ENCODE measurements around the gene SELENOK.

Gene SELENOK

DNA sequence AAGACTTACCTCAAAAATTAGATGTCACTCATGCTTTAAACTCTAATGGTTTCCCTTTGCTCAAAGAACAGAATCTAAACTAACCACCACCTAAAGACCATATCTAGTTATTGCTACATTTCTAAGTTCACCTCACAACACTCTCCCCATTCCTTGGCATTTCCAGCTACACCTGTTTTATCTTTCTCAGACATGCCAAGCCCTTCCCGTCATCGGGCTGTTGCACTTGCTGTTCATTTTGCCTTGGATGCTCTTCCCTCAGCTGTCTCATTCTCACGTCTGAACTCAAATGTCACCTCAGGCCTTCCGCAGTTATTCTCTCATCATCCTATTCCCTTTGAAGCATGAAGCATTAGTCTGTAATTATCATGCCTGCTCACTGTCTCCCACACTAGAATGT lies 8.7 kb downstream of the SELENOK start:
- Histone ChIP-seq H3K36me3 (ENCODE audit: insufficient read depth, low read length) (peaks cover 58% of the 10 kb centered on the region), H3K9me3 (ENCODE audit: insufficient read depth, low read depth, low read length) (no peaks in the 10 kb centered on the region), H3K27me3 (ENCODE audit: insufficient read depth, low read length) (no peaks in the 10 kb centered on the region), H3K4me3 (ENCODE audit: low read length) (no peak overlapping the region), H3K27ac (ENCODE audit: low read depth, low read length) (no peak overlapping the region), H3K9ac (ENCODE audit: low read depth, low read length) (no peak overlapping the region), H3K4me1 (ENCODE audit: insufficient read depth, low read length) (peaks cover 7% of the 10 kb centered on the region)
- WGBS = 94% methylated on average over 4 of the region's 4 CpGs

- H3K4me3 ChIP-seq (ENCODE audit: low read length) = peak within 1 kb of the TSS; percentile 88
- 2% methylated on average over 65 of the region's 65 CpGs for WGBS
- peak within 1 kb of the TSS; percentile 94 for H3K9ac ChIP-seq (ENCODE audit: low read depth, low read length)
- peaks cover 7% of the 10 kb centered on the region for H3K4me1 ChIP-seq (ENCODE audit: insufficient read depth, low read length)
- peak within 1 kb of the TSS; percentile 92 for H3K27ac ChIP-seq (ENCODE audit: low read depth, low read length)
- H3K9me3 ChIP-seq (ENCODE audit: insufficient read depth, low read depth, low read length) = no peaks in the 10 kb centered on the region
- no peaks in the 10 kb centered on the region for H3K27me3 ChIP-seq (ENCODE audit: insufficient read depth, low read length)
- H3K36me3 ChIP-seq (ENCODE audit: insufficient read depth, low read length) = peaks cover 59% of the 10 kb centered on the region
Measured at GRCh38 chr3:53881691-53882593, 9.7 kb downstream of the SELENOK start, which contains the start of gene ACTR8. ACTR8 (minus strand) TSS chr3:53882152; CDS start chr3:53882101, 51 bp downstream.

GRCh38 chr3:53880396-53881345 lies 11.0 kb downstream of the SELENOK start:
- Histone ChIP-seq H3K27ac (ENCODE audit: low read depth, low read length) (no peak overlapping the region), H3K36me3 (ENCODE audit: insufficient read depth, low read length) (peaks cover 61% of the 10 kb centered on the region), H3K4me3 (ENCODE audit: low read length) (peak overlapping the region; percentile 88), H3K9ac (ENCODE audit: low read depth, low read length) (peak overlapping the region; percentile 94), H3K27me3 (ENCODE audit: insufficient read depth, low read length) (no peaks in the 10 kb centered on the region), H3K4me1 (ENCODE audit: insufficient read depth, low read length) (peaks cover 7% of the 10 kb centered on the region), H3K9me3 (ENCODE audit: insufficient read depth, low read depth, low read length) (no peaks in the 10 kb centered on the region)
- WGBS = 81% methylated on average over 10 of the region's 10 CpGs

DNA sequence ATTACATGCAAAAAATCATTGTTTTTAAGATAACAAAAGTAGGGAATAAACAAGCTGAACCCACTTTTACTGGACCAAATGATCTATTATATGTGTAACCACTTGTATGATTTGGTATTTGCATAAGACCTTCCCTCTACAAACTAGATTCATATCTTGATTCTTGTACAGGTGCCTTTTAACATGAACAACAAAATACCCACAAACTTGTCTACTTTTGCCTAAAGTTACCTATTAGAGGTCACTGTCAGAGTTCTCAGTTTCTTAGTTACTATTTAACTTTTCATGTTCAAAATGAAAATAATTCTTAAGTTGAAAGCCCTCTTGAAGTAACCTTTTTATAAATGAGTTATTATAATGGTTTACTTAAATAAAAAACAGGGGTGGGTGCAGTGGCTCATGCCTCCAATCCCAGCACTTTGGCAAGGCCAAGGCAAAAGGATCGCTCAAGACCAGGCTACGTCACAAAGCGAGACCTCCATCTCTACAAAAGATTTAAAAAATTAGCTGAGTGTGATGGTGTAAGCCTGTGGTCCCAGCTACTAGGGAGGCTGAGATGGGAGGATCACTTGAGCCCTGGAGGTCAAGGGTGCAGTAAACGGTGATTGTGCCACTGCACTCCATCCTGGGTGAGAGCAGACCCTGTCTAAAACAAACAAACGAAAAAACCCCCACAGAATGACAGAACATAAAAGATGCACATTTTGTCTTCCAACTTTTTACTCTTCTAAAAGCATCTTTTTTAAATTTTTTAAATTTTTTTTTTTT lies 25.7 kb downstream of the SELENOK start:
- H3K9ac ChIP-seq (ENCODE audit: low read depth, low read length) = no peak overlapping the region
- H3K9me3 ChIP-seq (ENCODE audit: insufficient read depth, low read depth, low read length) = no peaks in the 10 kb centered on the region
- WGBS = 91% methylated on average over 5 of the region's 5 CpGs
- no peak overlapping the region for H3K4me3 ChIP-seq (ENCODE audit: low read length)
- no peaks in the 10 kb centered on the region for H3K4me1 ChIP-seq (ENCODE audit: insufficient read depth, low read length)
- no peaks in the 10 kb centered on the region for H3K27me3 ChIP-seq (ENCODE audit: insufficient read depth, low read length)
- H3K36me3 ChIP-seq (ENCODE audit: insufficient read depth, low read length) = peaks cover 90% of the 10 kb centered on the region
- H3K27ac ChIP-seq (ENCODE audit: low read depth, low read length) = no peak overlapping the region

DNA sequence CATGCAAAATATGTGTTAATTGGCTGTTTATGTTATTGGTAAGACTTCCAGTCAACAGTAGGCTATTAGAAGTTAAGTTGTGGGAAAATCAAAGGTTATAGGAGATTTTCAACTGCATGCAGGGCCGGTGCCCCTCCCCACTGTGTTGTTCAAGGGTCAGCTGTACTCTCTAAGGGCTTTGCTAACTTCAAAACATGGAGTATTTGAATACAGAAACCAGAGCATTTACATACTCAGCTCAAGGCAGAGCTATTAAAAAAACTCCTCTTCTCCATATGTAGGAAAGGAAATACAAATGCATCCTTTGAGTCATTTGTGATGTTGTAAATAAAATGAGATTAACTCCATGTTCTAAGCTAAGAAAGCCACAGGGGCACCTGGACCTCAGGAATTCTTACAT lies 28.5 kb downstream of the SELENOK start:
- H3K4me1 ChIP-seq (ENCODE audit: insufficient read depth, low read length) = no peaks in the 10 kb centered on the region
- peaks cover 88% of the 10 kb centered on the region for H3K36me3 ChIP-seq (ENCODE audit: insufficient read depth, low read length)
- H3K9me3 ChIP-seq (ENCODE audit: insufficient read depth, low read depth, low read length) = no peaks in the 10 kb centered on the region
- no peak overlapping the region for H3K4me3 ChIP-seq (ENCODE audit: low read length)
- H3K27me3 ChIP-seq (ENCODE audit: insufficient read depth, low read length) = no peaks in the 10 kb centered on the region
- 96% methylated on average over 1 of the region's 1 CpG for WGBS
- no peak overlapping the region for H3K9ac ChIP-seq (ENCODE audit: low read depth, low read length)
- no peak overlapping the region for H3K27ac ChIP-seq (ENCODE audit: low read depth, low read length)

- Histone ChIP-seq H3K9ac (ENCODE audit: low read depth, low read length) (no peak overlapping the region), H3K4me1 (ENCODE audit: insufficient read depth, low read length) (no peaks in the 10 kb centered on the region), H3K9me3 (ENCODE audit: insufficient read depth, low read depth, low read length) (no peaks in the 10 kb centered on the region), H3K4me3 (ENCODE audit: low read length) (no peak overlapping the region), H3K36me3 (ENCODE audit: insufficient read depth, low read length) (peaks cover 84% of the 10 kb centered on the region), H3K27ac (ENCODE audit: low read depth, low read length) (no peak overlapping the region), H3K27me3 (ENCODE audit: insufficient read depth, low read length) (no peaks in the 10 kb centered on the region)
- WGBS = 92% methylated on average over 3 of the region's 3 CpGs
Measured at GRCh38 chr3:53862241-53862640, 29.4 kb downstream of the SELENOK start.

DNA sequence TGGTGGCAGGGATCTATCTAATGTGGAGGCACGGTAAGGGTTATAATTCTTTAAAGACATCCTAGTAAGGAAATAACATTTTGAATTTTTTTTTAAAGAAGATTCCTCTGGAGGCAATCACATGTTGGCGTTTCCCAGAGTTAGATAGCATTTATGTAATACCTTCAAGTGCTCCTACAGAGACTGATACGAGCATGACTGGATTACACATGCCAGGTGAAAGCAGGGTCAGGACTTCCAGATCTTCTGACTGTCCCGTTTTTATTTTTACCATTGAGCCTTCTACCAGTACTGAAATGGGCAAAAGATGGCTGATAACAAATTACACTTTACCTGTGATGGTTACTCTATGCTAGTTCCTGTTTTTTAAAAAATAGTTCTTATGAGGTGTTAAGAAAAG lies 31.5 kb downstream of the SELENOK start:
- 95% methylated on average over 3 of the region's 4 CpGs for WGBS
- Histone ChIP-seq H3K4me3 (ENCODE audit: low read length) (no peak overlapping the region), H3K9ac (ENCODE audit: low read depth, low read length) (no peak overlapping the region), H3K4me1 (ENCODE audit: insufficient read depth, low read length) (no peaks in the 10 kb centered on the region), H3K9me3 (ENCODE audit: insufficient read depth, low read depth, low read length) (no peaks in the 10 kb centered on the region), H3K27ac (ENCODE audit: low read depth, low read length) (no peak overlapping the region), H3K27me3 (ENCODE audit: insufficient read depth, low read length) (no peaks in the 10 kb centered on the region), H3K36me3 (ENCODE audit: insufficient read depth, low read length) (peaks cover 68% of the 10 kb centered on the region)

GRCh38 chr3:53859178-53859577 lies 32.5 kb downstream of the SELENOK start:
- H3K9ac ChIP-seq (ENCODE audit: low read depth, low read length) = no peak overlapping the region
- no peaks in the 10 kb centered on the region for H3K4me1 ChIP-seq (ENCODE audit: insufficient read depth, low read length)
- H3K36me3 ChIP-seq (ENCODE audit: insufficient read depth, low read length) = peaks cover 60% of the 10 kb centered on the region
- WGBS = 92% methylated on average over 6 of the region's 6 CpGs
- H3K27me3 ChIP-seq (ENCODE audit: insufficient read depth, low read length) = no peaks in the 10 kb centered on the region
- no peak overlapping the region for H3K27ac ChIP-seq (ENCODE audit: low read depth, low read length)
- no peaks in the 10 kb centered on the region for H3K9me3 ChIP-seq (ENCODE audit: insufficient read depth, low read depth, low read length)
- no peak overlapping the region for H3K4me3 ChIP-seq (ENCODE audit: low read length)

GRCh38 chr3:53858096-53858741 lies 33.4 kb downstream of the SELENOK start:
- H3K4me3 ChIP-seq (ENCODE audit: low read length) = no peak overlapping the region
- no peaks in the 10 kb centered on the region for H3K9me3 ChIP-seq (ENCODE audit: insufficient read depth, low read depth, low read length)
- WGBS = 92% methylated on average over 7 of the region's 7 CpGs
- H3K27ac ChIP-seq (ENCODE audit: low read depth, low read length) = no peak overlapping the region
- no peaks in the 10 kb centered on the region for H3K4me1 ChIP-seq (ENCODE audit: insufficient read depth, low read length)
- no peak overlapping the region for H3K9ac ChIP-seq (ENCODE audit: low read depth, low read length)
- H3K36me3 ChIP-seq (ENCODE audit: insufficient read depth, low read length) = peaks cover 53% of the 10 kb centered on the region
- H3K27me3 ChIP-seq (ENCODE audit: insufficient read depth, low read length) = no peaks in the 10 kb centered on the region

DNA sequence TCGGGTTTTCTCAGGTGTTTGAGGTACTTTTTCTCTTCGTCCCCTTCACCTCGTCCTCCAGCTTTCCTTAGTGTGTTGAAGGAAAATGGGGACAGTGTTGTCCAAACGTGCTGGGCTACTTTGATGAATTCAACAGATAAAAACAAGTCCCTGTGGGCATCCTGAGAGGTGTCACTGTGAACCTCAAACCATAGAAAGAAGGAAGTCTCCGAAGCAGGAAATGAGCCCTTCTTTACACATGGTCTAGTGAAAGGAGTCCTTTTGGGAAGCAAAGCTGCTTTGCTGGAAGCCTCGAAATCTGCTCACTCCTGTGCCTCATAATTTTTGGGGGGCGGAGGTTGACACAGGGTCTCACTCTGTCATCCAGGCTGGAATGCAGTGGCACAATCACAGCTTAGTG lies 34.7 kb downstream of the SELENOK start:
- H3K9me3 ChIP-seq (ENCODE audit: insufficient read depth, low read depth, low read length) = no peaks in the 10 kb centered on the region
- no peaks in the 10 kb centered on the region for H3K4me1 ChIP-seq (ENCODE audit: insufficient read depth, low read length)
- peaks cover 48% of the 10 kb centered on the region for H3K36me3 ChIP-seq (ENCODE audit: insufficient read depth, low read length)
- no peak overlapping the region for H3K9ac ChIP-seq (ENCODE audit: low read depth, low read length)
- 95% methylated on average over 7 of the region's 7 CpGs for WGBS
- H3K27ac ChIP-seq (ENCODE audit: low read depth, low read length) = no peak overlapping the region
- no peak overlapping the region for H3K4me3 ChIP-seq (ENCODE audit: low read length)
- H3K27me3 ChIP-seq (ENCODE audit: insufficient read depth, low read length) = no peaks in the 10 kb centered on the region

Measured in HUES64 (cell line).